Nephron (organoid): Measurements from ENCODE around the gene MGARP.

Experiments
- H3K27ac Mint-ChIP-seq, 3 experiments: 2 replicates each; pipeline ENCODE4 v1.8.0; 2020; ENCODE audit warnings: mixed read lengths in 3 of 3, mild to moderate bottlenecking in 2 of 3, moderate library complexity in 1 of 3
- H3K27me3 Mint-ChIP-seq: 2 replicates; pipeline ENCODE4 v1.8.0; 2021; ENCODE audit warnings: low read depth, mild to moderate bottlenecking, moderate library complexity, mixed read lengths
- H3K36me3 Mint-ChIP-seq: 2 replicates; pipeline ENCODE4 v1.8.0; 2020; ENCODE audit warnings: low read depth, mixed read lengths
- H3K4me1 Mint-ChIP-seq: 2 replicates; pipeline ENCODE4 v1.8.0; 2020; ENCODE audit warnings: mixed read lengths
- H3K4me3 Mint-ChIP-seq, 3 experiments: 2 replicates each; pipeline ENCODE4 v1.8.0; 2020; ENCODE audit warnings: mild to moderate bottlenecking in 3 of 3, mixed read lengths in 3 of 3, moderate library complexity in 2 of 3
- H3K9me3 Mint-ChIP-seq: 2 replicates; pipeline ENCODE4 v1.8.0; 2020; ENCODE audit warnings: mixed read lengths
- TF ChIP-seq, protein P1 (sequence below), 3 experiments: fragments of 200-600 bp; sonication (generic); IDR thresholded peaks; one replicate each; pipeline ENCODE4 v1.5.0; 2021; ENCODE audit warnings: antibody characterized with exemption in 3 of 3; ENCODE audit not compliant: unreplicated experiment in 3 of 3

MGARP gene

DNA sequence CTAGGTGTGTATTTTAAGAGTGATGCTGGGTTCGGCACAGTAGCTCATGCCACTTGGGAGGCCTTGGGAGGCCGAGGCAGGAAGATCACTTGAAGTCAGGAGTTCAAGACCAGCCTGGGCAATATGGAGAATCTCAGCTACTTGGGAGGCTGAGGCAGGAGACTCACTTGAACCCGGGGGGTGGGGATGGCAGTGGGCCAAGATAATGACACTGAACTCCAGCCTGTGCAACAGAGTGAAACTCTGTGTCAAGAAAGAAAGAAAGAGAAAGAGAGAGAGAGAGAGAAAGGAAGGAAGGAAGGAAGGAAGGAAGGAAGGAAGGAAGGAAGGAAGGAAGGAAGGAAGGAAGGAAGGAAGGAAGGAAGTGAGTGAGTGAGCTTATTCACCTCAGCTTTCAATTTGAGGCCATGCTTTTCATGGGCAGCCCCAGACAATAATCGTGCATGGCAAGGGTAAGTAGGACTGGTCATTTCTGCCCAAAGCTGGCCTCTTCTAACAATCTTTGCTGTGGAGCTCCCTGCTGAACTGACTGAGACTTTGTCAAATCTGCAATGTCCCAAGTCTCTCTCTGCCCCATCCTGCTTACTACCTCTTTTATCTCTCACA lies 60.5 kb downstream of the MGARP start:
- no peaks in the 10 kb centered on the region for H3K36me3 Mint-ChIP-seq
- TF ChIP-seq, protein P1, sequence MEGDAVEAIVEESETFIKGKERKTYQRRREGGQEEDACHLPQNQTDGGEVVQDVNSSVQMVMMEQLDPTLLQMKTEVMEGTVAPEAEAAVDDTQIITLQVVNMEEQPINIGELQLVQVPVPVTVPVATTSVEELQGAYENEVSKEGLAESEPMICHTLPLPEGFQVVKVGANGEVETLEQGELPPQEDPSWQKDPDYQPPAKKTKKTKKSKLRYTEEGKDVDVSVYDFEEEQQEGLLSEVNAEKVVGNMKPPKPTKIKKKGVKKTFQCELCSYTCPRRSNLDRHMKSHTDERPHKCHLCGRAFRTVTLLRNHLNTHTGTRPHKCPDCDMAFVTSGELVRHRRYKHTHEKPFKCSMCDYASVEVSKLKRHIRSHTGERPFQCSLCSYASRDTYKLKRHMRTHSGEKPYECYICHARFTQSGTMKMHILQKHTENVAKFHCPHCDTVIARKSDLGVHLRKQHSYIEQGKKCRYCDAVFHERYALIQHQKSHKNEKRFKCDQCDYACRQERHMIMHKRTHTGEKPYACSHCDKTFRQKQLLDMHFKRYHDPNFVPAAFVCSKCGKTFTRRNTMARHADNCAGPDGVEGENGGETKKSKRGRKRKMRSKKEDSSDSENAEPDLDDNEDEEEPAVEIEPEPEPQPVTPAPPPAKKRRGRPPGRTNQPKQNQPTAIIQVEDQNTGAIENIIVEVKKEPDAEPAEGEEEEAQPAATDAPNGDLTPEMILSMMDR (IDR thresholded peaks at IDR 0.05; ENCODE audit: unreplicated experiment in 3 of 3) = no peak
- no peak overlapping the region for H3K27ac Mint-ChIP-seq
- H3K4me3 Mint-ChIP-seq = no peak overlapping the region
- H3K4me1 Mint-ChIP-seq = no peaks in the 10 kb centered on the region
- H3K27me3 Mint-ChIP-seq = no peaks in the 10 kb centered on the region
- no peaks in the 10 kb centered on the region for H3K9me3 Mint-ChIP-seq
